HEK293T (cell line): Measurements from ENCODE around the gene CCDC146.

Source experiments
- ARNT ChIP-seq: fragments of 450-650 bp; IDR thresholded peaks from 2 replicates; pipeline ENCODE4 v1.6.1; 2017; ENCODE audit warnings: mild to moderate bottlenecking
- BHLHE40 ChIP-seq: fragments of 450-650 bp; IDR thresholded peaks from 2 replicates; pipeline ENCODE4 v1.6.1; 2016; ENCODE audit warnings: mild to moderate bottlenecking, moderate library complexity, borderline replicate concordance
- ELF4 ChIP-seq: fragments of 450-650 bp; IDR thresholded peaks from 2 replicates; pipeline ENCODE4 v1.6.1; 2017; ENCODE audit warnings: antibody characterized with exemption
- FOXA1 ChIP-seq: fragments of 450-650 bp; IDR thresholded peaks from 2 replicates; pipeline ENCODE4 v1.6.1; 2016; ENCODE audit warnings: mild to moderate bottlenecking
- FOXK2 ChIP-seq: fragments of 450-650 bp; IDR thresholded peaks from 2 replicates; pipeline ENCODE4 v1.6.1; 2016; ENCODE audit warnings: mild to moderate bottlenecking
- FOXM1 ChIP-seq: fragments of 450-650 bp; IDR thresholded peaks from 2 replicates; pipeline ENCODE4 v1.6.1; 2017; ENCODE audit warnings: mild to moderate bottlenecking, borderline replicate concordance
- NFRKB ChIP-seq: fragments of 450-650 bp; IDR thresholded peaks from 2 replicates; pipeline ENCODE4 v1.6.1; 2016; ENCODE audit warnings: mild to moderate bottlenecking, moderate library complexity
- PKNOX1 ChIP-seq: fragments of 450-650 bp; IDR thresholded peaks from 2 replicates; pipeline ENCODE4 v1.6.1; 2016
- SP1 ChIP-seq: fragments of 450-650 bp; IDR thresholded peaks from 2 replicates; pipeline ENCODE4 v1.6.1; 2017
- SUZ12 ChIP-seq: fragments of 450-650 bp; IDR thresholded peaks from 2 replicates; pipeline ENCODE4 v1.6.1; 2016; ENCODE audit warnings: mild to moderate bottlenecking
- TARDBP ChIP-seq: fragments of 450-650 bp; IDR thresholded peaks from 2 replicates; pipeline ENCODE4 v1.6.1; 2016
- ZNF384 ChIP-seq: fragments of 450-650 bp; IDR thresholded peaks from 2 replicates; pipeline ENCODE4 v1.6.1; 2016

GRCh38 chr7:77217474-77218185 lies 95.2 kb downstream of the CCDC146 start:
- no peak for TF ChIP-seq FOXK2
- no peak for TF ChIP-seq BHLHE40
- TF ChIP-seq SP1: no peak
- no peak for TF ChIP-seq FOXA1
- no peak for TF ChIP-seq SUZ12
- TF ChIP-seq ARNT: no peak
- TF ChIP-seq FOXM1: no peak
- no peak for TF ChIP-seq ELF4
- TF ChIP-seq TARDBP: no peak
- no peak for TF ChIP-seq NFRKB
- no peak for TF ChIP-seq PKNOX1
- no peak for TF ChIP-seq ZNF384
